HG03442 (cell line): ENCODE results near the gene HID1.
"Not testable (repeated sequence)": the region's sequence is repeated elsewhere in the genome, so short reads cannot be mapped to it uniquely, and the experiment has no call there.

Source experiments
- ATAC-seq: cut with Tn5 transposase; IDR thresholded peaks from one replicate; pipeline ENCODE4 v1.9.1; 2021; ENCODE audit warnings: mild to moderate bottlenecking, moderate library complexity; ENCODE audit not compliant: unreplicated experiment

HID1 gene

DNA sequence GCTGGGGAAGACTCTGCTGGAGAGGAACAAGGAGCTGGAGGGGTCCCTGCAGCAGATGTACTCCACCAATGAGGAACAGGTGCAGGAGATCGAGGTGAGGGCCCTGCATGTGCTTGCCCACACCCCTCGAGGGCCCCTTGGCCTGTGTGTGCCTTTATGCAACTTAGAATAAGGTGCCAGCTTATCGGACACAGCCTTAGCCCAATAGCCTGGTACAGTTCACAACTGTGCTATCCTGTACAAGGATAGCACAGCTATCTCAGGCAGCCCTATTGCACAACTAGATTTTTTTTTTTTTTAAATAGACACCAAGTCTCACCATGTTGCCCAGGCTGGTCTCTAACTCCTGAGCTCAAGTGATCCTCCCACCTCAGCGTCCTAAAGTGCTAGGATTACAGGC, 27.0 kb upstream of the HID1 start:
- ATAC-seq, result no peak

DNA sequence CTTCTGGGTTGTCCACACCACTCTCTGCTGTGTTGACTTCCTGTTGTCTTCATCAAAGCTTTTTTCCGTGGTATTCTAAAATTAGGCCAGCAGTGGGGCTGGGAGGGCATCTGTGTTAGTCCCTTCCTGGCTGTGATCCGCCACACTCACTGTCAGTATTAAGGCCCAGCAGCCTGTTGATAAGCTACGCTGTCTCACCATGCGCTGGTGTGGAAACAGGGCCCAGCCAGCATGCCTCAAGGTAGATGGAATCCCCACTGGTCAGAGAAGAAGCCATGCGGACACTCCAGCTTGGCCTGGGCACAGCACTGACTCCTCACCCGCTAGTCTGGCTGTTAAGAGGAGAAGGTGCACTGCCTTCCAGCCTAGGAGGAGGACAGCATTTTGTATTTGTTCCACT, 26.2 kb upstream of the HID1 start:
- ATAC-seq, result no peak

DNA sequence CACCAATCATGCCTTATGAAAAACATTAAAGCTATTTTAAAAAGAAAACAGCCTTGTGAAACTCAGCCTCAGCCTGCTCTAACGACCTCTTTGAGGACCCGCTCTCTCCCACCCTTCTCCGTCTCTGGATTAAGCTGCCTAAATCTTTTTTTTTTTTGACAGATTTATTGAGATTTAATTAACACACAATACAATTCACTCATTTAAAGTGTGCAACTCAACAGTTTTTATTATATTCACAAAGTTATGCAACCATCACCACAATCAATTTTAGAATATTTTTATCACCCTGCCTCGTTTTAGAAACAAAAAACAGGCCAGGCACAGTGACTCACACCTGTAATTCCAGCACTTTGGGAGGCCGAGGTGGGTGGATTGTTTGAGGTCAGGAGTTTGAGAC, 23.3 kb upstream of the HID1 start:
- no peak for ATAC-seq

DNA sequence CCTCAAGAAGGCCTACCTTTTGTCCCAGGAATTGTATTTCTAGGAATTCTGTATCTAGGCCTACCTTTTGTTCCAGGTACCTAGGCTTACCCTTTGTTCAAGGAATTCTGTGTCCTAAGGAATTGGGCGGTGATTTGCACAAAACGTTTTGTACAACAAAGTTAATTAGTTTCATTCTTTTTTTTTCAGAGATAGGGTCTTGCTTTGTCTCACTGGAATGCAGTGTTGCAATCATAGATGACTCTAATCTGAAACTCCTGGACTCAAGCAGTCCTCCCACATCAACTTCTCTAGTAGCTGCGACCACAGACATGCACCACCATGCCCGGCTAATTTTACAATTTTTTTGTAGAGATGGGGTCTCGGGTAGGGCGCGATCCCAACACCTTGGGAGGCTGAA, 21.9 kb upstream of the HID1 start:
- no peak for ATAC-seq

DNA sequence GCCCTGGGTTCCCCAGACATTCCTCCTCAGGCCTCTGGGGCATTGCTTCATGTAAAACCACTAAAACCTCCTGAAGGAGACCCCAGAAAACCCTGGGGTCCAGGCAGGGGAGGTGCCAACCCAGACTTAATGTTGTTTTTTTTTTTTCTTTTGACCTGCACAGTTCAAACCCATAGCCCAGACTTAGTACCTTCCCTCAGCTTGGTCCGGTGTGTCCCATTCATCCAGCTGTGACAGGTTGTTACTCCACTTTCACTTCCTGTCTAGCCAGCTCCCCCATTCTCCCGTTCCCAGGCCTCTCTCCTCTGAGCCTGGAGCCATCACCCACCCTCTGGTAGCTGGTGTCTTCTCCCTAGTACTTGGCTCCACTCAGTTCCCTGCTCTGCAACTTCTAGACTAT, 19.7 kb upstream of the HID1 start:
- ATAC-seq, result no peak

DNA sequence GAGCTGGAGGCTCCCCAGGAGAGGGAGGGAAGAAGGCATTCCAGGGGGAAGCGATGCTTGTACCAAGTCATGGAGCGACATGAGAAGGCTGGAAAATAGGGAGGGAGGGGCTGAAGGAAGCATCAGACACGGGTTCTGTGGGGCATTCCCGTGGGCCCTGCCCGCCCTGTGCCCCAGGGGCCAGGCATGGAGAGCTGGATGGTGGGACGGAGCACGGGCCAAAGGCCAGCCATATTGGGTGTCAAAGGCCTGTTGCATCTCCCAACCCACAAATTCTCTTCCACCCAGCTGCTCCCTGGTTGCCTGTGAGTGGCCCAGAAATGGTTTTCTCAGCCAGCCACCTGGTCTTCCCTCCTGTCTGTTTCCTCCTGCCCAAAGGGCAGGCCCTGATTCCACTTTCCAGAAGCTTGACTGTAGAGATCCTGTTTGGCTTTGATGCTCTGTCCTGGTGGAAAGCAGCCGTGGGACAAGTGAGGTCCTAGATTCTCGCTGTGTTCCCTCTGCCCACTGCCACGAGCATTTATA, 18.1 kb upstream of the HID1 start:
- ATAC-seq, result no peak

DNA sequence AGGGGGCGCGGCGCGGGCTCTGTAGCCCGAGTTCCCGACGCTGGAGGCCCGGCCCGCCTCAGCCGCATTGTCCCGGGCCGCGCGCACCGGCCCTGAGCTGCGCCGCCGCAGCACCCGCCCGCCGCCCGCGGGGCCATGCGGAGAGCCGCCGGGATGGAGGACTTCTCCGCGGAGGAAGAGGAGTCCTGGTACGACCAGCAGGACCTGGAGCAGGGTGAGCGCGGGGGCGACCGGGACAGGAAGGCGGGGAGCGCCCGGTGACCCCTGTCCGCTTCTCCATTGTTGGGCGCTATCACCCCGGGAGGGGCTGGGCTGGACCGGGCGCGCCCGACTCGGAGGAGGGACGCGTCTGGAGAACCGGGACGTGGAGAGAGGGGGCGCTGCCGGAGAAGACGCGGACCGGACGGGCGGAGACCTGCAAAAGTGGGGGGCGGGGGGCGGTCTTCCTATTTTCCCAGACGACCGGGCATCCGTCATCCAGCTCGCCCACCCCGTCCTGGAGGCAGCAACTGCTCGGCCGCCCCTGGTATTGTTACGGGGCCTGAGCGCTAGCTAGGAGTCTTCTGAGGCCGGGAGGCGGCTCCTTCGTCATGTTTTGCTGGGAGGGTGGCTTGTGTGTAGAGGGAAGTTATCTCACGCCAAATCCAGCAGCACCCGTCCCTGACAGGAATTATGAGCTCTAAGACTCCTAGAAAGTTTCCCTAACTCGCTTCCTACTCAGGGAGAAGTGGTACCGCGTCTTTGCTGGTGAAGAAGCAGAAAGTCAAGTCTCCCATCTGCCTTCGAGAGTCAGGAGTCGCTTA, 15.6 kb upstream of the HID1 start:
- peak; percentile 30 for ATAC-seq

DNA sequence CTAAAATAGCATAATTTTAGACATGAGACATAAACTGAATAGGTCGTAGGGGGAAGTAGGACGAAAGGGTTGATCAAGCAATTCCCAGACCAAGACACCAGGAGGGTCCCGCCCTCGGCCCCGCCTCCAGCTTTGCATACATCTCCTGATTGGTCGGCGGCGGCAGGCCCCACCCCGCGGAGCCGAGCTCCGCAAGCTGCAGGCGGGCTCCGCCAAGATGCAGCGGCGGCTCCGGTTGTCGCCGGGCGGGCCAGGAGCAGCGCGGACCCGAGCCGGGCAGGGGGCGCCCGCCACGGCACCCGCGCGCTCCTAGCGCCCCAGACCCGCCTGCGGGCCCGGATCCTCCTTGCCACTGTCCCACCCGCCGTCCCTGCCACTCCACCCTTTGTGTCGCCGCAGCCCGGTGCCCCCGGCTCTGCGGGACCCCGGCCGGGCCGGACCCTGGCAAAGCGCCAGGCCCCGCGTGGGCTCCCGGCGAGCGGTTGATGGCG, 14.9 kb upstream of the HID1 start, which contains the start of gene CDR2L:
Gene CDR2L (plus strand): TSS at position 215 of the 491 bp plus-strand sequence. CDS start 412 bp downstream, outside the sequence.
- peak; percentile 83 for ATAC-seq

DNA sequence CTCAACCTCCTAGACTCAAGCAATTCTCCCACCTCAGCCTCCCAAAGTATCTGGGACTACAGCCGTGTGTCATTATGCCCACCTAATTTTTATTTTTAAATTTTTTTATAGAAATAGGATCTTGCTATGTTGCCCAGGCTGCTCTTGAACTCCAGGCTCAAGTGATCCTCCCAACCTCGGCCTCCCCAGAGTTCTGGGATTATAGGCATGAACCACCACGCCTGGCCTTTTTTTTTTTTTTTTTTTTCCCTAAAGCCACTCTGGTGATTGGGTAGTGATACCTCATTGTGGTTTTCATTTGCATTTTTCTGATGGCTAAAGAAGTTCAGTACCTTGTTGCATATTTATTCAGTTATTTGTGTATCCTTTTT, 13.6 kb upstream of the HID1 start:
- ATAC-seq, result no peak

DNA sequence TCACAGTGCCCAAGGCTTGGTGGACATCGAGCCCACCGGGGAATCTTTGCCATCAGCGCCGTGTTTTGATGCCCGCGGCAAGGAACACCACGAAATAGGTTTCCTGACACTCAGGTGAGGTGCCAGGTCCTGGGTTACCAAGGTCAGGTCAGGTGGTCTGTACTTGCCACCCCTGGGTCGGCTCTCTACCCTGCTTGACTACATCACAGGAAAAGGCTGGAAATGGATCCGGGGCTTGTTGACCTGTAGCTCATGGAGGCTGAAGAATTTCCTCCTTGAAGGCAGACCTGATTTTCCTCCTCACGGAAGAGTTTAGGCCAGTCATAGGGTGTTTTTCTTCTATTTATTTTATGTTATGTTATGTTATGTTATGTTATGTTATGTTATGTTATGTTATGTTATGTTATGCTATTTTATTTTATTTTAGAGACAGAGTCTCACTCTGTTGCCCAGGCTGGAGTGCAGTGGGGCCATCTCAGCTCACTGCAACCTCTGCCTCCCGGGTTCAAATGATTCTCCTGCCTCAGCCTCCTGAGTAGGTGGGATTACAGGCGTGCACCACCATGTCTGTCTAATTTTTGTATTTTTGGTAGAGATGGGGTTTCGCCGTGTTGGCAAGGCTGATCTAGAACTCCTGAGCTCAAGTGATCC, 10.2 kb upstream of the HID1 start:
- not testable (repeated sequence) for ATAC-seq

DNA sequence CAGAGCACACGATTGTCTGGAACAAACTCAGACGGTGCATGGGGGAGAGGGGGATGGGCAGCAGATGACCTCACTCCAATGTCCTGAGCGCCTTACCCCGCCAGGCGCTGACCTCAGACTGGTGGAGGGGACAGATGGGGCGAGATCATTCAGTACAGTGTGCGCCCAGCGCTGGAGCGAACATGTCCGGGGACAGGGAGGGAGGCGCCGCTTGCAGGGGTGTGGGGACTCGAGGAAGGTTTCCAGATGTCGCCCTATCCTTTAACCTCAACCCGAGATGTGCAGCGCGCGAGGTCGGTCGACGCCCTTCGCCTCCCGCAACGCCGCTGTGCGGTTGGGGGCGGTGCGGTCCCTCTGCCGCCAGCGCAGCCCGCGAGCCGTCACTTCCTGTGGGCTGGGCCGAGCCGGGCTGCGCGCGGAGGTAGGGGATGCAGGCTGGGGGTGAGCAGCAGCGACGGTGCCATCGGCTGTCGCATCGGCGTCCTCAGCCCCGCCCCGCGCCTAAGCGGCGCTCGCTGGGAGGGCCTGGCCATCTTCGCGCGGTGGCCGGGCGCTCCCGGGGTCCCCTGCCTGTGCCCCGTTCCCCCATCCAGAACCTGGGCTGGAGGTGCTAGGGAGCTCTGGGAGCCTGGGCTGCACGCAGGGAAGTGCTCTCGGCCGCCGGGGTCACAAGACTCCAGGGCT, 9.6 kb upstream of the HID1 start:
- ATAC-seq, result no peak

DNA sequence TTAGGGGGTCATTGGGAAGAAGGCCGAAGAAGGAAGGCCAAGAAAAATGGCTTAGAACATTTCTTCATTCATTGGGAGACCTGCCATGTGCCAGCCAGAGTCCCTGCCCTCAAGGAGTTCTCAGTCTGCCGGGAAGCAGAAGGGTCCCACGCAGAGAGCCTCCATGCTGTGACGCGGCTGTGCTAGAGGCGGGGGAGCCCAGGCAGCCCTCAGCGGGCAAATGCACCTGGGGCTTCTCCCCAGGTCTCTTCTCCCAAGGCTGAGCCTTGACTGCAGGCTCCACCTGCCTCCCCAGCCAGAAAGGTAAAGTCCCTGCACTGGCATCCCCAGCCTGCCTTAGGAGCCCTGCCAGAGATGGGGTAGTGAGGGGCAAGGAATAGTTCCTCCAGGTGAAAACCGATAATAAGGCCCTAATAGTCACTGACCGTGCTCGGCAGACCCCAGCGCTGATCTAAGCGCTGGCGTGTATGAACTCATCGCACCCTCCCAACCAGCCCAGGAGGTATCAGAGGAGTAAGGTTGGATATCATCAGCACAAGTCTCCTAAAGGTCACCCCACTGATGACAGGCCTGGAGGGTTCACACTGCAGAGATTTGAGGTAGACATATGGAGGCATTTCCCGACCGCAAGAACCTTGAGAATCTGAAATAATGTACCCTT, 8.9 kb upstream of the HID1 start:
- no peak for ATAC-seq

DNA sequence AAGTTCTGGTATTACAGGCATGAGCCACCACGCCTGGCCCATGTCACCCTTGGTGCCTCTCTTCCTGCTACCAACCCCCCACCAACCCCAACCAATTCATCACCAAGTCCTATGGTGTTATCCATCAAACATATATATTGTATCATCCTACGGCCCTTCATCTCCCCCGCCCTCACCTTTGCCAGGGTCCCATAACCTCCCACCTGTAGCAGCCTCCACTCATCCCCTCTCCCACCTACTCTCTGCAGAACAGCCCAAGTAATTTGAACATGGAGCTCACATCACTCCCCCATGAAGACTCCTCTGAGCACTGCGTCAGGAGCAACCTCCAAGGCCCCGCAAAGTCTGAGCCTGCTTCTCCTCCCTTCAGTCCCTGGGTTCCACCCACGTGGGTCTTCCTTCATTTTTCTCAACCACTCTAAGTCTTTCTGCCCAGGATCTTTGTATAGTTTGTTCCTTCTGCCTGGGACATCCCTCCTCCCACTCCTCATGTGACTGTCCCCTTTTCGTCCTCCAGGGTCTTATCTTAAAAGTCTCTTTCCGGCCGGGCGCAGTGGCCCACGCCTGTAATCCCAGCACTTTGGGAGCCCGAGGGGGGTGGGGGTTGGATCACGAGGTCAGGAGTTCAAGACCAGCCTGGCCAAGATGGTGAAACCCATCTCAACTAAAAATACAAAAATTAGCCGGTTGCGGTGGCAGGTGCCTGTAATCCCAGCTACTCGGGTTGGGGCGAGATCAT, 7.0 kb upstream of the HID1 start:
- ATAC-seq, result no peak

DNA sequence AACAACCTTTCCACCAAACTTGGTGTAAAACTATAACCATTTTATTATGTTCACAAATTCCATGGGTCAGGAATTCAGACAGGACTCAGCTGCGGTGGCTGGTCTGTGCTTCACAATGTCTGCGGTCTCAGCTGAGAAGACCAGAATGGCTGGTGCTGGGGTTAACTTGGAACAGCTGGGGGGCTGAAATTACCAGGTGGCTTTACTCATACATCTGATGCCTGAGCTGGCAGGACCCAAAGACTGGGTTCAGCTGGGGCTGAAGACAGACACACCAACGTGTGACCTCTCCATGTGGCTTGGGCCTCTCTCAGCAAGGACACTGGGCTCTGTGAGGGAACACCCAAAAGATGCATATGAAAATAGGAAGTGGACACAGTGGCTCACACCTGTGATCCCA, 5.7 kb upstream of the HID1 start:
- no peak for ATAC-seq

DNA sequence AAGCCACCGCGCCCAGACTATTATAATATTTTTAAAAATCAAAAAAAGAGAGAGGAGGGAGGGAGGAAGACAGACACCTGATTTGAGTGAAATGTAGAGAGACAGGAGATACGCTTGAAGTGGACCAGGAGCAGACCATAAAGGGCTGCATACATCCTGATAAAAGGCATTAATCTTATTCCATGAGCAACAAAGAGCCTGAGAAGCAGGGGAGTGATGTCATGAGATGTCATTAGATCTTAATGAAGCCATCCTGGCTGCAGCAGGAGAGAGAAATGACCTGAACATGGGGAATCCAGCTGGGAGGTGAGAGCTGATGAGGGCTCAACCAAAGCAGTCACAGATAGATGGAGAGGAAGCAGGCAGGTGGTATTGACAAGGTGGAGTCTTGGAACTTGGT, 5.2 kb upstream of the HID1 start:
- no peak for ATAC-seq

DNA sequence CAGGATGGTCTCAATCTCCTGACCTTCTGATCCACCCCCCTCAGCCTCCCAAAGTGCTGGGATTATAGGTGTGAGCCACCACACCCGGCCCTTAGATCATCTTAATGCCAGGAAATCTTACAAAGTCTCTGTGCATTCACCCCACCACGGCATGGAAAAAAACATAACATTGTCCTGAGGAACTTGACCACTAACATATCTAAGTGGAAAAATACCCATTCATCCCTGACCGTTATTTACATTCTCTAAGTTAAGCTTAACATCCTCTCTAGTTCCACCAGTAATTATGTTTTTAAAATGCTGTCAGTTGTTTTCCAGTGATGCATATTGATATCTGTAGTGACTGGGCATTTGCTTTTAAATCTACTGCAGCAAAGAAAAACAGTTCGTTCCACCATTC, 3.4 kb upstream of the HID1 start:
- no peak for ATAC-seq

DNA sequence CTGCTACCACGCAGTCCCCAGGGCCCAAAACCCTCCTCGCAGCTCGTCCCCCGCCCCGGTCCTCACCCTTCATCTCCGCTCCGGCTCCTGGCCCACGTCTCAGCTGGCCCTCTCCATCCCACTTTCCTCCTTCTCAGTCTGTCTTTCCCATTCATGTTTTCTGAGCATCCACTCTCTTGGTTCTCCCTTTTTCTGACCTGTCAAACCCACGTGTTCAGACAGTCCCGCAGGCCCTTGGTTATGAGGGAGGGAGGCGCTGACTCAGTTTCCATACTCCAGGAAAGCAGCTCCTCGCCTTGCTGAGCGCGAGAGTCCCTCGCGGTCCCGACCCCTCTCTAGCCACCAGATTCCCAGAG, 392 bp upstream of the HID1 start:
- no peak for ATAC-seq

DNA sequence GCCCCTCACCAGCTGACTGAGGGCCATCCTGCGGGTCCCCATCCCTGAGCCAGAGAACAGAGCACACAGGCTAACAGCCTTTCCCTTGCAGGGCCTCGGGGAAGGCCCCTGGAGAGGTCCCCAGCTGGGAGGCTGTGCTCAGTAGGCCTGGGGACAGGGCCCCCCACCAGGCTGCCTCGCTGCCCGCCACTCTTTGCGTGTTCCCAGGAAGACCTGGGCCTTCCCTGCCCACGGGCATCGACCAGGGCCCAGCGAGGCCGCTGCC, 785 bp downstream of the HID1 start:
- no peak for ATAC-seq

DNA sequence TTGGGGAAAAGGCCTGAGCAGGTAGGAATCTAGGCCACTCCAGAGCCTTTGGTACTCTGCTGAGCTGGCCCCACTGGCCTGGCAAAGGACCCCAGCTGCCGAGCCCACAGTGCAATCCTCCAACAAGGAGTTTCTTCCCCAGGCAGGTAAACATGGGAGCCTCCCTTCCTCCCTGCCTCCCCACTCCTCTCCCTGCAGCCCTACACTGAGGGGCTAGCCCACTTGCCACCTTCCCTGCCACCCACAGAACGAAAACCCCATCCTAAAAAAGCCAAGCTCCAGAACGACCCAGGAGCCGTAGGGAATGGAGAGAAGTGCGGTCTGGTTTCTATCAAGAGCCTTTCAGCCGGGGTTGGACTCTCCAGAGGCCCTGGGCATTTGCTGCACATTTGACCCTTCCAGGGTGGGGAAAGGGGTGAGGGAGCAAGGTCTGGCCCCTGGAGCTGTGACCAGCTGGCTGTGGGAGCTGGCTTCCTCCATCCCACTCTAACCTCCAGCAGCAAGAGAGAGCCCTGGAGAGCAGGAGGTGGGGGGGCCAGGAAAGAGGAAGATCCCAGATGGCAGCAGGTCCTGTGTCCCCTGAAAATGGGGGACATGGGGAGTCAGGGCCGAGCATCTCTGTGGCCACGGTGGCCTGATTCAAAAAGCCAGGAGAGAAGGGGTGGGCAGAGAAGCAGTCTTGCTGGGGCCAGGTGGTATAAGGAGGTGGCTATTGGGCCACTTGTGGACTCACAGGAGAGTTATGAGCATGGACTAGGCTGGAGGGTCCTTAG, 1.3 kb downstream of the HID1 start:
- ATAC-seq, result no peak

DNA sequence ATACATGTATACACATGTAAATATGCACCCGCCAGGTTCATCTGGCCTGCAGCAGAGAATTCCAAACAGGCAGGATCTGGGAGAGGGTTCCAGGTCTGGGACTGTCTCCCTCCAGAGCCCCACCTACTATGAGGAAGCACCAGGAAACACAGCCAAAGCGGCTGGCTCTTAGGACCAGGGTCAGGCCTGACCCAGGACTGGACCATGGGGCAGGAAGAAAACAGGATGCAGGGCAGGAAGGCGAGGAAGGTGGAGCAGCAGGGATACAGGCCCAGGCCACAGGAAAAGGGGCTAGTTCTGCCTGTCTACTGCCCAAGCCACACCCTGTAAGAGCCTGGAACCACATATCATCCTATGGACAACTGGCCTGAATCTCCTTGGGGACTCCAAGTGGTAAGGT, 2.2 kb downstream of the HID1 start:
- no peak for ATAC-seq
